Left colon (tissue), 2 donors: ENCODE results near the gene DNAJC21. TPM values are rescaled to one million over a fixed set of nuclear protein-coding genes. Genes with fewer than 3 reads are reported as not detected.

Source experiments
- total RNA-seq, 2 donors: library from RNA; stranded (reverse); fragmentation: NEBNext Ultra II Directional; extraction: Animal tissue kit (Norgen Biotek cat#: 25700); gene quantifications; one replicate each; pipeline ENCODE4 v1.2.1, GENCODE V29; 2021
- donor health status: DM: no; HTN: no; CAD: no.
- donor health status: DM: yes; HTN: yes; CAD: no.

DNAJC21 gene
- total RNA-seq, 2 donors from 2014 or later: 37.9 to 40.0 TPM

Other genes starting within 250 kb of the DNAJC21 start
- under 1 TPM in 1 of 2 donors, not detected in 1; 0.12 TPM for gene TTC23L, start 90.4 kb upstream of the DNAJC21 start, total RNA-seq
- gene RAD1, start 14.1 kb upstream of the DNAJC21 start, total RNA-seq: 10 to 100 TPM; 12.3 to 12.8 TPM
- gene BRIX1, start 13.8 kb upstream of the DNAJC21 start, total RNA-seq: 10 to 100 TPM; 11.2 to 13.8 TPM
- gene AGXT2, start 118.4 kb downstream of the DNAJC21 start, total RNA-seq: not detected